ENCODE results near the gene LBHD2.

LBHD2 gene

DNA sequence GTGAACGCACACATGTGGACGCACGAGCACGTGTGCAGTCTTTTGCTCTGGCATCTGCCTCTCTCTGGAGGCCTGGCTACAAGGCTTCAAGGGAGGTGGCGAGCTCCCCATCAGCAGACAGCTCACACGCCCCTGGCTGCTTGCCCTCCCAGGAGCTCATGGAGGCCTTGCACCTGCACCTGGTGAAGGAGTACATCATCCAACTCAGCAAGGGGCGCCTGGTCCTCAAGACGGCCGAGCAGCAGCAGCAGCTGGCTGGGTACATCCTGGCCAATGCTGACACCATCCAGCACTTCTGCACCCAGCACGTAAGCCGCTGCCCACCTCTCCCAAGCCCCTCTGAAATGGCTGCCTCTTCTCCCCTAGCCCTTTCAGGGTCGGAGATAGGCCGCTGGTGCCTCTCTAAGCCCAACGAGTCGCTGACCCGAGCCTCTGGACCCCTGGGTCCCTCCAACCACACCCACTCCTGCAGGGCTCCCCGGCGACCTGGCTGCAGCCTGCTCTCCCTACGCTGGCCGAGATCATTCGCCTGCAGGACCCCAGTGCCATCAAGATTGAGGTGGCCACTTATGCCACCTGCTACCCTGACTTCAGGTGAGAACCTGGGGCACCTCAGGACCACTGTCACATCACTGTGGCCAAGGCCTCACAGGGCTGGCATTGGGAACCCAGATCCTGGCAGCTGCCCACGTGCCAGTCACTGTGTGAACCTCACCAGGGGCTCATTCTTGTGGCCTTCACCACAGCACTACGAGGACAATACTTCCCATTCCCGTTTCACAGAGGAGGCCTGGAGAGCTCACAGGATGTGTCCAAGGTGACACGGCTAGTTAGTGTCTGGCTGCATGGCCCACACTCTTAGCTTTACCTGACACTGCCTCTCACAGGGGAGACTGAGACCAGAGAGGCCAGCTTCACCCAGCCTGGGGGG, 49.5 kb downstream of the LBHD2 start:
- no peak for DNase-seq

DNA sequence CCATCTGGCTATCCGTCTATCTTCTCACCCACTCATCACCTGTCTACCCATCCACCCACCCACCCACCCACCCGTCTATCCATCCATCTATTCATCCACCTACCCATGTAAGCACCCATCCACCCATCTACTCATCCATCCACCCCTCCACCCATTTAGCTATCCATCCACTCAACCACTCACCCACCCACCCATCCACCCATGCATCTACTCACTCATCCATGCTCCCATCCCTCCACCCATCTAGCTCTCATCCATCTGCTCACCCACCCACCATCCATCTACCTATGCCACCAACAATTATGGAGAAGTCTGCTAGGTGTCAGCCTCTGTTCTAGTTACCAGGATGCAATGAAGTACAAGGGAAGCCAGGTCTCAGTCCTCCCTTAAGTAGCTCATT, 50.4 kb downstream of the LBHD2 start:
- DNase-seq, result no peak

DNA sequence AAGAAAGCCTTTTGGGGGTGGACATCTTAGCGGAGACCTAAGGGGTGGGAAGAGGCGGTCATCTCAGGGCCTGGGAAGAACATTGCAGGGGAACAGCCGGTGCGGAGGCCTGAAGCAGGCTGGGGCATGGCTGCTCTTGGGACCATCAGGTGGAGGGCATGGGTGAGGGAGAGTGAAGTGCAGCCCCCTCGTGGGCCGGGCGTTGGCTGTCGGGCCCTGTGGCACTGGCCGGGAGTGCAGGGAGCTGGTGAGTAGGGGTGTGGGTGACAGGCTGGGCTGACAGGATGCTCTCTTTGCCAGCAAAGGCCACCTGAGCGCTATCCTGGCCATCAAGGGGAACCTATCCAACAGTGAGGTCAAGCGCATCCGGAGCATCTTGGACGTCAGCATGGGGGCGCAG, 50.9 kb downstream of the LBHD2 start:
- DNase-seq, result no peak

DNA sequence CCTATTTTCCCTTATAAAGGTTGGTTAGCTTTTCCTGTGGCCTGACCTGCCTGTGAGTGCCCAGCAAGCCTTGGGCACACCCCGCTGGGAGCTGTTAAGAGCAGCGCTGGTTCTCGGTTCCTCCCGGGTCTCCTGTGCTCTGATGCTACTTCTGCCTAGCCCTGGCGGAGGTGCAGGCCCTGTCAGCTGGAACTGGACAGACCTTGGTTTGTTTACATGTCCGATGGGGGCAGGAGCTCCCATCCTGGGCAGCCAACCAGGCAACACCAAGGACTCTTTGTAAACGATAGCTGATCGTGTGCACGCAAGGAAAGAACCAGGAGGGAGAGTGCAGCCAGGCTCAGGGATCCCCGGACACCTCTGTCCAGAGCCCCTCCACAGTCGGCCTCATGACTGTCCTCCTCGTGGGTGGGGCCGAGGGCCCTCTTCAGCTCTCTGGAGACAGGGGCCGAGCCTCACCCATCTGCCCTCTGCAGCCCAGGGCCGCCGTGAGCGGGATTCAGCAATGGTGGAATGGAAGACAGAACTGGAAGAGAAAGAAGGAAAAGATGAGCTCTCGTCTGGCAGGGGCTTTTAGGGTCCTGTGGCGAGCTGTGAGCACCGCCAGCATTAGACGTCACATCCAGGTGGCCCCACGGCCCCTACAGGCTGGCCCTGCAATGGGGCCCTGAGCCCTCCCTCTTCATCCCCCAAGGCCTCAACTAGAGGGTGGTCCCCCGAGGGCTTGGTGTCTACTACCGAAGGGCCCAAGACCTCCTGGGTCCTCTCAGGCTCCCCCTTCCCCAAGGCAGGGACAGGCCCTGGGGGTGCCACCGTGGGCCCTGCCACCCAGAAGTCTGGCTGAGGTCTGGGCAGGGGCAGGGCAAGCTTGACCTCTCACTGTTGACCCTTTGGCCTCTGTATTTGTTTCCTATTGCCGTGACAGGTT, 51.6 kb downstream of the LBHD2 start:
- DNase-seq, result no peak

DNA sequence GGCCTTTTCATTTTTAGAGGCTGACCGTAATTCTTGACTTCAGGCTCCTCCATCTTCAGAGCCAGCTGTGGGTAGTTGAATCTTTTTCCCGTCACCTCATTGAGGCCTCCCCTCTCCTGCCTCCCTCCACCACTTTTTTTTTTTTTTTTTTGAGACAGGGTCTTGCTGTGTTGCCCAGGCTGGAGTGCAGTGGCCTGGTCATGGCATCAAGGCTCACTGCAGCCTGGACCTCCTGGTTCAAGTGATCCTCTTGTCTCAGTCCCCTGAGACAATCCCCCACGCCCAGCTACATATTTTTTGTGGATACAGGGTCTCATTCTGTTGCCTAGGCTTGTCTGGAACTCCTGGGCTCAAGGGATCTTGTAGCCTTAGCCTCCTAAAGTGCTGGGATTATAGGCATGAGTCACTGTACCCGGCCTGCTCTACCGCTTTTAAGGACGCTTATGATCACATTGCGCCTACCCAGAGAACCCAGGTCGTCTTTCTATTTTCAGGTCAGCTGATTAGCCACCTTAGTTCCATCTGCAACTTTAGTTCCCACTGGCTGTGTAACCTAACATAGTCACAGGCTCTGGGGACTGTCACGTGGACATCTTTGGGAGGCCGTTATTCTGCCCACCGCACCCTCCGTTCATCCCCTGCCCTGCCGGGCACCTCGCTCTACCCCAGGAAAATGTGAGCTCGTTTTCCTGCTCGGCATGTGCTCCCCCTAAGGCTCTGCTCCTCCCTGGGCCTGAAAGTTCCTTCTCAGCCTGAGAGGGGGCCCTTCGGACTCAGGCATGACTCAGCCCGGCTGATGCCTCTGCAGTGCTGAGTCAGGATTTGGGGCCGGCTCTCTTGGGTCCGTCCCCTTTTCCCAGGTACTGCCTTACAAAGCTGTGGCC, 52.6 kb downstream of the LBHD2 start:
- no peak for DNase-seq

DNA sequence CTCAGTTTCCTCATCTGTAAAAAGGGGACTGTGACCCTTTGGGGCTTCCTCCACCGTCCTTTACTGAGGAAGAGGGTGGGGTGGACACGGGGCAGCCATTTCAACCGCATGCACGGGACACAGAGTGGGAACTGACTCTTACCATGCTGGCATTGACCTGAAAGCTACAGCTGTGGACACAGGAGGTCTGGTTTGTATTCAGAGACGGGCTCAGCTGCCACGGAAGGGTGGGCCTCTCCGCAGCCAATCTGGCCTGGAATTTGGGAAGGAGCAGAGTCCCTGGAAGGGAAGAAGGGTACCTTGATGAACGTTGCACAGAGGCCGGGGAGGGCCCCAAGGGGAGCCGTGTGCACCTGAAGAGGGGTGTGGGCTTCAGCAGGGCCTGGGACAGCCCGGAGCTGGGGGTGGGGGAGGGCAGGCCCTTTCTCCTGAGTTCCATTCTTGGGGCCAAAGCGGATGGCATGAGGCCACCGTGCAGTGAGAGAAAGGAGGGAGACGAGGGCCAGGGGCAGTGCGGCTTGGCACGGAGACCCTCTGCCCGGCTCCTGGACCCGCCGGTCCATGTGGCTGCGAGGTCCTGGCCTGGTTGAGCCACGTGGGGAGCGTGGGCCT, 53.8 kb downstream of the LBHD2 start:
- no peak for DNase-seq

DNA sequence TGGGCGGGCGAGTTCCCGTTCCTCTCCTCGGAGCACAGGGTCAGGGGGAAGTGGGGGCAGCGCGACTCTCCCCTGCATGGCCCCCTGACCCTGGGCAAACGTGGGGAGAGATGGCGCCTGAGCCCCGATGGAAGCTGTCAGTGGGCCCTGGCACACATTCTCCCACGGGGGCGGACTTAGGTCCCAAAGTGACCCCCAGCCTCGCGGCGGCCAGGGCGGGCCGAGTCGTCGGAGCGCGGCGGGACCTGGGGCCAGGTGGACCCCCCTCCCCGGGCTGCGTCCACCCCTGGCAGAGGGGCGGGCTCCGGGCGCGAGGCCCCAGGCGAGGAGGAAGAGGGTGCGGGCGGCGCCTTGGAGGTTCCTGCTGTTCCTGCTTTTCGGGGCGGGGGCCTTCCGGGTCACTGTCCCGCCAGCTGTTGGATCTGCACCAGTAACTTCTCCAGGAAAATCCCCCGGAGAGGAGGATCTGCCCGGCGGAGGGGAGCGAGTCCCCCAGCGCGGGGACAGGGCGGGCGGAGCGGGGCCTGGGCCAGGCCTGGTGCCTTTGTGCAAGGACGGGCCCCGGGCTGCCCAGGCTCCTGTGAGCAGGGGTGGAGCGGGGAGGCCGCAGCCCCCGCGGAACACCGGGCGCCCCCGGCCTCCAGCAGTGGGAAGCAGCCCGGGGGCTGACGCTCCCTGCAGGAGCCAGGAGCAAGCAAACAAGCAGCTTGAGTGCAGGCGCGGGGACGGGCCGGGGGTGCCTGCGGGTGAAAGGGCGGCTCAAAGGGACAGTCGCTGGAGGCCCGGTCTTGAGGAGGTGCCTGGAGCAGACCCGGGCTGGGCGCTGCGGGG, 54.5 kb downstream of the LBHD2 start:
- DNase-seq, result no peak

DNA sequence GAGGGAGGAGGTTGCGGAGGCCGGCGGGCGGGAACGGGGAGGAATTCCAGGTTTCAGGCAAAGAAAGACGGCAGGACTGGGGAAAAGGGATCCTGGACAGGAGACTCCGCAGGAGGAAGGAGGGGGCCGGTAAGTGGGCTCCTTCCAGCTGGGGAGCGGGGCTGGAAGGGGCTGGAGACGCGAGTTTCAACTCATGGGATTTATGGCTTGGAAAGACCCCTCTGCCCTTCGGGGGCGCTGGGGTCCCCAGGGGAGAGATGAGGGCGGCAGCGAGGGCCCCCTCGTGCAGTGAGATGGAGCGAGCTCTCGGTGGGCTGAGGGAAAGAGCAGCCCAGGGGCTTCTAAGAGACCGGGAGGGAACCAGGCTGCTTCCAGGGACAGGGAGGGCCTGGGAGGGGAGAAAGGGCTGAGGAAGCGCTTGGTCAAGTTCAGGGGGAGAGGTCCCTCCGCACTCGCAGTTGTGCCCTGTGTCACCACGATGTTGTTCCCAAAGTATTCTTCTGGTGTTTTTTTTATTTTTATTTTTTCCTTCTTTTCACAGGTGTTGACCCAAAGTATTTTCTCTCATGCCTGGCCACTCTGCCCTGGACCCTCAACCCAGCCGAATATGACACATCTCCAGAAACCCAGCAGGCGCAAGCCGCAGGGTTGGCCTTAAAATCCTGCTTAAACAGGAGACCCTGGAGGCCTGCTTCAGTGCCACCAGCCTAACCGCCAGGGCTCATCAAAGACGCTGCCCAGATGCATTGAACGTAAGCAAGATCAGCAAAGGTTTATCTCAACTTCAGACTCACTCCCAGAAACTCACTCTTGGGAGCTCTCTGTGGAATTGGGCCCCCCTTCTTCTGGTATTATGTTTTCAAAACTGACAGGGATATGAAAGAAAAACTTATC, 55.4 kb downstream of the LBHD2 start:
- DNase-seq, result no peak
